Cardiac muscle cell (in vitro differentiated cells and primary cell): ENCODE measurements around the gene LYRM1. TPM values are rescaled to one million over a fixed set of nuclear protein-coding genes. Genes with fewer than 3 reads are reported as not detected.

Experiments
- DNase-seq, 2 donors: peaks; one replicate each; pipeline versions ENCODE4 v3.0.0 to v3.0.0-alpha.2; 2010 to 2017; ENCODE audit warnings: low read depth in 1 of 2, low spot score in 1 of 2
- H3K27ac ChIP-seq: fragments of 200-600 bp; sonication (generic); 2 replicates; pipeline ENCODE4 v1.5.1; 2016
- H3K27me3 ChIP-seq: fragments of 200-600 bp; sonication (generic); 2 replicates; pipeline ENCODE4 v1.6.0; 2016; ENCODE audit warnings: control low read depth
- H3K36me3 ChIP-seq: fragments of 200-600 bp; sonication (generic); 2 replicates; pipeline ENCODE4 v1.5.1; 2016; ENCODE audit warnings: control low read depth
- H3K4me1 ChIP-seq: fragments of 200-600 bp; sonication (generic); 2 replicates; pipeline ENCODE4 v1.8.1; 2017; ENCODE audit warnings: low read depth, mild to moderate bottlenecking, mixed run types
- H3K4me3 ChIP-seq: fragments of 200-600 bp; sonication (generic); 2 replicates; pipeline ENCODE4 v1.5.1; 2016; ENCODE audit warnings: mild to moderate bottlenecking
- H3K9me3 ChIP-seq: fragments of 200-600 bp; sonication (generic); 2 replicates; pipeline ENCODE4 v1.5.1; 2017; ENCODE audit warnings: low read depth, mild to moderate bottlenecking, control low read depth
- polyA plus RNA-seq: library from polyadenylated mRNA; unstranded; fragments of >200 nt; fragmentation: Nextera tagmentation; extraction: Ambion mirVana; gene quantifications from 2 replicates; pipeline ENCODE4 v1.2.1, GENCODE V29; 2016
- total RNA-seq: library from RNA; depleted of rRNA; stranded (reverse); fragments of >200 nt; gene quantifications from 2 replicates; pipeline ENCODE4 v1.2.3, GENCODE V29; 2016
- TF ChIP-seq, protein P1 (sequence below): IDR thresholded peaks from 2 replicates; pipeline ENCODE4 v1.5.1; 2012; ENCODE audit warnings: low read depth, mild to moderate bottlenecking, low read length

The LYRM1 gene
- total and polyA plus RNA-seq, 2 experiments from 2014 or later = 37.3 to 42.6 TPM

DNA sequence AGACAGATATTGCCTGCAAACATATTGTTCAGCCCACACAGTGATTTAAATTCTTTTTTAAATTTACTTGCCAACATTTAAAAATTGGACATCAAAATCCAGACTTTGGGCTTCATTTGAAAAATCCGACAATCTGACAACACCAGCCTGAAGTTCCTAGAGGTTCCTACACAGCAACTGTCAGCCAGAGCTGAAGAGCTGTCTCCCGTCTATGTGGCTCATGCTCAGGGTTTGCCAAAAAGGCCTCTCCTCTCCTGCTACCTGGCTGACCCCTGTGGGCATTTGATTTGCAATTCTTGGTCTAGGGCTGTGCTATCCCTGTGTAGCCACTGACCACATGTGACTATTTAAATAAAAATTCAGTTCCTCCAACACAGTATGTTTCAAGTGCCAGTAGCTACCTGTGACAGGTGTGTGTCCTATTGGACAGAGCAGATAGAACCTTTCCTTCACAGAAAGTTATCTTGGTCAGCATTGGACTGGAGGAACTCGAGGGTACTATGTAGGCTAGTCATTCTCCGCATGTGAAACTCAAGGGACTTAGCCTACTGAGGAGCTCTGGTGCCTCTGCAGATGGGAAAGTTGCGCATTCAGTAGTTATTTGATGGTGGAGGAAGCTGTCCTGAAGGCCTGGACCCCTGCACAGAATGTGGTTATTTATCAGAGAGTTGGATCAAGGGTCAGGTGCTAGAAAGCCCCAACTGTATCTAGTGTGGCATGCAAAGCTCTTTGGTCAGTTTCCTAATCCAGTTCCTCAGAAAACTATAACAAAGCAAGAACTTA lies 2.7 kb downstream of the LYRM1 start:
- Histone ChIP-seq H3K27me3 (no peaks in the 10 kb centered on the region), H3K4me1 (peaks cover 27% of the 10 kb centered on the region), H3K36me3 (no peaks in the 10 kb centered on the region), H3K9me3 (no peaks in the 10 kb centered on the region), H3K27ac (no peak overlapping the region), H3K4me3 (no peak overlapping the region)
- no peak for DNase-seq
- TF ChIP-seq, protein P1, sequence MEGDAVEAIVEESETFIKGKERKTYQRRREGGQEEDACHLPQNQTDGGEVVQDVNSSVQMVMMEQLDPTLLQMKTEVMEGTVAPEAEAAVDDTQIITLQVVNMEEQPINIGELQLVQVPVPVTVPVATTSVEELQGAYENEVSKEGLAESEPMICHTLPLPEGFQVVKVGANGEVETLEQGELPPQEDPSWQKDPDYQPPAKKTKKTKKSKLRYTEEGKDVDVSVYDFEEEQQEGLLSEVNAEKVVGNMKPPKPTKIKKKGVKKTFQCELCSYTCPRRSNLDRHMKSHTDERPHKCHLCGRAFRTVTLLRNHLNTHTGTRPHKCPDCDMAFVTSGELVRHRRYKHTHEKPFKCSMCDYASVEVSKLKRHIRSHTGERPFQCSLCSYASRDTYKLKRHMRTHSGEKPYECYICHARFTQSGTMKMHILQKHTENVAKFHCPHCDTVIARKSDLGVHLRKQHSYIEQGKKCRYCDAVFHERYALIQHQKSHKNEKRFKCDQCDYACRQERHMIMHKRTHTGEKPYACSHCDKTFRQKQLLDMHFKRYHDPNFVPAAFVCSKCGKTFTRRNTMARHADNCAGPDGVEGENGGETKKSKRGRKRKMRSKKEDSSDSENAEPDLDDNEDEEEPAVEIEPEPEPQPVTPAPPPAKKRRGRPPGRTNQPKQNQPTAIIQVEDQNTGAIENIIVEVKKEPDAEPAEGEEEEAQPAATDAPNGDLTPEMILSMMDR = no peak

DNA sequence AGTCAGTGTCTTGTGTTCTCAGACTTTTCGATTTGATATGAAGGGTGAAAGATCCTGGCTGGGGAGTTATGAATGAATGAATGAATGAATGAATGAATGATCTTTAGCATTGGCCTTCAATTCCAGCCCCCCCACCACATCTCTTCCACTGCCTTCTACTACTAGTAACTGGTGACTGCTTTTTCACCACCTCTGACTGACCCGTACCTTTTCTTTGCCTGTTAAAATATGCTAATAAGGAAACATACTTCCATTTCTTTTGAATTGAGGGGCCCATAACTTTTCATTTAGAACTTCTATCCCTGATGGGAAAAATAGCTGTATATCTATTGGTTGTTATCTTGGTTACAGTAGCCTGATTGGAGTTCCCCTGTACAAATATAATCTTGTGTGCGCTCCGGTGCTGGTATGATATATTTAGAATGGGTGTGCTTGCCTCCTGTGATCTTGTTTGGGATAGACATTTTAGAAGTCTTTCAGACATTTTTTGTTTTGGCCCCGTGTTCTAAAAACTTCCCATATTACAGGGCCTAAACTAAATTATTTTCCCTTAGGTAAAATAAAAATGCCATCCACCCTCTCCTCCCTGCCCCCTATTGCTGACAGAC lies 3.4 kb downstream of the LYRM1 start:
- Histone ChIP-seq H3K9me3 (no peaks in the 10 kb centered on the region), H3K27ac (no peak overlapping the region), H3K36me3 (no peaks in the 10 kb centered on the region), H3K4me3 (no peak overlapping the region), H3K4me1 (peaks cover 20% of the 10 kb centered on the region), H3K27me3 (no peaks in the 10 kb centered on the region)
- TF ChIP-seq, protein P1 = no peak
- DNase-seq = no peak

DNA sequence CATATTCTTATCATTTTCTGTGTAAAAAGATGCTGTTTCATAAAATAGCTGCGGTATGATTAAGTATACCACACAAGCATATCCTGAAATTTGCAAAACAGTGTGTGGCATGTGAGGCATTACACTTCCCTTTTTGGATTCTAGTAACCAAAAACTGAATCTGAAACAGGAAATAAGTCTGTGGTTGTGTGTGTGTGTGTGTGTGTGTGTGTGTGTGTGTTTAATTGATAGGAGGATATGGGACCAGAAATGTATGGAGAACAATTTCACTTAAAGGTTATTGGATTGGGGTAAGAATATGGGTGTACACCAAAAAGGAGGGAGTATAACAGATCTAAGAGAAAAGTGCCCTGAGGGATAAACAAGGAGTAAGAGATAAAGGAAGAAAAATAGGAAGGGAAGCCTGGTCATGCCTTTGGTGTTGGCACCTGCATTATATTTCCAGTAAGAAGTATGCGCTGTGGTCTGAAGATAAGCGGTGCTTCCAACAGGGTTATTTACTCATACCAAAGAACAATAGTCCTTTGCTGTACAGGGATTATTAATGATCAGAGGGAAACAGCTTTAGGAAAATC lies 4.0 kb downstream of the LYRM1 start:
- DNase-seq = peak in 1 of 2 donors; percentile 88

DNA sequence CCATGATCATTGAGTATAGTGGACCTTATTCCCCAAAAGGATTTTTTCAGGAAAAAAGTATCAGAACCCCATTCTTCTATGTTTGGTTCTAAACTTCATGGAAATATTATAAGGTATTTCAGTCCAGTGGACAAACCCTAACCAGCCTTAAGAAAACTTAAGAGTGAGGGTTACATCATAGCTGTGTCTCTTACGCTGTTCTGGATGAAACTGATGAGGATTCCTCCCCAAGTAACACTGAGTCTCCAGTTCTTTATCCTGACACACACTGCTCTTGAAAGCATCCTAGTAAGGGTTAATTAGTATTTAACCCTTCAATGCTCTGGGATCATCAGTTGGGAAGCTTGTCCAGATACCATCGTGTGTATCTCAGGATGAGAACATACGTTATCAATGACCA lies 5.0 kb downstream of the LYRM1 start:
- H3K4me1 ChIP-seq = peaks cover 17% of the 10 kb centered on the region
- H3K27me3 ChIP-seq = no peaks in the 10 kb centered on the region
- no peaks in the 10 kb centered on the region for H3K36me3 ChIP-seq
- H3K27ac ChIP-seq = no peak overlapping the region
- H3K9me3 ChIP-seq = no peaks in the 10 kb centered on the region
- no peak overlapping the region for H3K4me3 ChIP-seq
- DNase-seq = peak in 1 of 2 donors; percentile 59
- TF ChIP-seq, protein P1 = no peak

More for the DNA sequence above, 4.0 kb downstream of the LYRM1 start:
- Histone ChIP-seq H3K4me3 (no peak overlapping the region), H3K4me1 (peaks cover 17% of the 10 kb centered on the region), H3K36me3 (no peaks in the 10 kb centered on the region), H3K27ac (peak overlapping the region; percentile 17), H3K27me3 (no peaks in the 10 kb centered on the region), H3K9me3 (no peaks in the 10 kb centered on the region)
- TF ChIP-seq, protein P1 = no peak

DNA sequence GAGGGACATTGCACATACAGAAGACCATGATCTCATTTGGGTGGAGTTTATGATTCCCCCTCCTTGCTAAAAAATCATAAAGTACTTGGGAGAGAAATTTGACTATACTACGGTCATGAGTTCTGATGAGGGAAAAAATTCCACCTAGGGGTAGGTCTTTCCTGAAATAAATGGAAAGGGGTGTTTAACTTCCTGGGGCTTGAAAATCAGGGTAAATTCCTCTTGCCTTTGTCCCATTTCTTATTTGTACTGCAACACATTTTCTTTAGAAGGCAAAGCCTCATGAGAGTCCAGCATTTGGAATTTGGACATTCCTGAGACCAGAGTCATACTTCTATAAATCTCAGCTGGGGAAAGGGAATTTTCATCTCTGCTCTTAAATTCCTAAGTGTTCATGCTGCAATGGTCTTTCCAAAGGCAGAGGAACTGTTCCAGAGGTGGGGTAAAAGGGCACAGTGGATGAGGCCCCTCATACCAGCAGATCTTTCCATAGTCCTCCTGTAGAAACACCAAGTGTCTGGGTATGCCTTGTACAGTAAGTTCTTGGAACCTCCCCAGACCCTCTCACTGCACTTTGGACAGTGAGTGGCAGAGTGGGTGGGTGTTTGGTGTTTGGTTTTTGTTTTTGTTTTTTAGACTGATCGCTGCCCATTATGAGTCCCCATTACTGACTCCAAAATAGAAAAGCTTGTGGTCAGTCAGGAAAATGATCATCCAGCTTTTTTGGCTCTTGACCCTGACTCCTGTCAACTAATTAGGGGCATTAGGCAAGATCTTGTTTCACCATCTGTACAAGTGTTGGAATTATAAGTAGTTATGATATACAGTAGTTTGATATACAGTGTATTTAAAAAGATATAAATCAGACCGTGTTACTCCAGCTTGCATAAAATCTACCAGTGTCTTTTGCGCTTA lies 6.0 kb downstream of the LYRM1 start:
- Histone ChIP-seq H3K27ac (peak overlapping the region; percentile 25), H3K9me3 (no peaks in the 10 kb centered on the region), H3K27me3 (no peaks in the 10 kb centered on the region), H3K4me1 (peaks cover 17% of the 10 kb centered on the region), H3K4me3 (no peak overlapping the region), H3K36me3 (no peaks in the 10 kb centered on the region)
- TF ChIP-seq, protein P1 = no peak
- DNase-seq = peak in 1 of 2 donors; percentile 94
